IPS DF 19.7 (cell line): ENCODE results near the gene STXBP1.
"Not testable (repeated sequence)": the region's sequence is repeated elsewhere in the genome, so short reads cannot be mapped to it uniquely, and the experiment has no call there.

Source experiments
- DNase-seq: peaks from one replicate; pipeline ENCODE4 v3.0.0-alpha.2; 2013; ENCODE audit warnings: low read depth, low spot score

Gene STXBP1

DNA sequence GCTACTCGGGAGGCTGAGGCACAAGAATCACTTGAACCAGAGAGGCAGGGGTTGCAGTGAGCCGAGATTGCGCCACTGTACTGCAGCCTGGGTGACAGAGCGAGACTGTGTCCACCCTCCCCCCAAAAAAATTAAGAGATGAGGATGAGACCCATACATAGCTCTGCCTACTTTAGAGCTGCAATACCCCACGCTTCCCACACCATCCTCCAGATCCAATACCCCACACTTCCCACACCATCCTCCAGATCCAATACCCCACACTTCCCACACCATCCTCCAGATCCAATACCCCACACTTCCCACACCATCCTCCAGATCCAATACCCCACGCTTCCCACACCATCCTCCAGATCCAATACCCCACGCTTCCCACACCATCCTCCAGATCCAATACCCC lies 34.9 kb upstream of the STXBP1 start:
- not testable (repeated sequence) for DNase-seq

DNA sequence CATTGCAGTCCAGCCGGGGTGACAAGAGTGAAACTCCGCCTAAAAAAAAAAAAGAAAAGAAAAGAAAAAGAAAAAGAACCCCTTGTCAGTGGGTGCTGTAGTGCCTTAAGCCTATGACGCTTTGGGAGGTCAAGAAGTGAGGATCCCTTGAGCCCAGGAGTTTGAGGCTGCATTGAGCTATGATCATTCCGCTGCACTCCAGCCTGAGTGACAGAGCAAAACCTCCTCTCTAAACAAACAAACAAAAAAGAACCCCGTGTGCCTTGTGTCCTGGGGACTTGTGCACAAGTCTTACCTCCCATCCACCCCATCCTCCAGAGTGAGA lies 33.5 kb upstream of the STXBP1 start:
- no peak for DNase-seq

DNA sequence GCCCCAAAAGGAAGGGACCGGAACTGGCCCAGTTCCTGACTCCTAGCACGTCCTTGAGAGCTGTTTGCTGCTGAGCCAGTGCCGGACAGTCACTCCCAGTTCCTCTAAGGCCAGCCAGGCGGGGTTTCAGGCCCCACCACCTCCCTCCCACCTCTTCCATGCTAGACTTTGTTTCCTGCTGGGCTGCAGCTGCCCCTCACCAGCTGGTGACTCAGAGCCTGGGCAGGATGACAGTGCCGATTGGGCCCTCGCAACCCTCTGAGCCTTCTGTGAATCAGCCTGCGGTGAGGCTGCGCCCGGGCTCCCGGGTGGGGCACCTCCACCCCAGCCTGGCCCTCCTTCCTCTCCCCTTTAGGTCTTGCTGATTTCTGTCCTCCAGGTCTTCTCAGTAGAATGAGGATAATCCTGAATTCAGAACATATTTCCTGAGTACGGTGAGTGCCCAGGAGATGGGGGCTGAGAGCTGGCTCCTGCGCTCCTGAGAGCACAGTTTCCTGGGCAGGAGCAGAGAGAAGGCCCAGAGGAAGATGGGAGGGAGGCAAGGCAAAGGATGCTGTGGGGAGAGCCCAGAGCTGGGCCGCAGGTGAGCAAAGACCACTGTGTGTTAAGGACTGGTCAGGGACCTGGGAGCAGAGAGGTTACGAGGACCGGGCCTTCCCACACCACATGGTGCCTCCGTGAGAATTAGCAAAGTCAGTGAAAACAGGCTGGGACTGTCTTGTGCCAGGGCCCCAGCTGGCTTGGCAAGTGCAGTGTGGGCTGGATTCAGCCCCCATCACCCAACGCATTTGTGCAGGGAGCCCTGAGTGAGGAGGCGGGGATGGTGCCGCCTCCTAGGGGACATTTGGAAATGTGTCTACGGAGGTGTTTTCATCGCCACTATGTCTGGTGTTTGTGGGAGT lies 32.9 kb upstream of the STXBP1 start:
- no peak for DNase-seq

DNA sequence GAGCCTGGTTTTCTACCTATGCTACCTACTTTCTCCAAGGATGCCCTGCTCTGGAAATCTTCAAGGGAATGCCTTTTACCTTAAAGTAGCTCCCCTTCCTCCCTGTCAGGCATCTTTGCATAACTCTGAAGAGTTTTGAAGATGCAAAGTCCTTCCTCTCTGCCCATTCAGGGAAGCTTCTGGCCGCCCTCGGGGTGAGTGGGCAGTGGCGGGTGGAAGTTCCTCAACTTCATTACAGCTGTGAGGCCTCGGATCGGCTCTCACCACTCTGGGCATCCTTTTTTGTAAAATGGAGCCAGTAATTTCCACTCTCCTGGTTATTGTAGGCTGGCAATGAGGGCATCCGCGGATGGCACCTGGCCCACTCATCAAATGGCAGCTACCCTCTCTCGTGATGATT lies 31.7 kb upstream of the STXBP1 start:
- no peak for DNase-seq

DNA sequence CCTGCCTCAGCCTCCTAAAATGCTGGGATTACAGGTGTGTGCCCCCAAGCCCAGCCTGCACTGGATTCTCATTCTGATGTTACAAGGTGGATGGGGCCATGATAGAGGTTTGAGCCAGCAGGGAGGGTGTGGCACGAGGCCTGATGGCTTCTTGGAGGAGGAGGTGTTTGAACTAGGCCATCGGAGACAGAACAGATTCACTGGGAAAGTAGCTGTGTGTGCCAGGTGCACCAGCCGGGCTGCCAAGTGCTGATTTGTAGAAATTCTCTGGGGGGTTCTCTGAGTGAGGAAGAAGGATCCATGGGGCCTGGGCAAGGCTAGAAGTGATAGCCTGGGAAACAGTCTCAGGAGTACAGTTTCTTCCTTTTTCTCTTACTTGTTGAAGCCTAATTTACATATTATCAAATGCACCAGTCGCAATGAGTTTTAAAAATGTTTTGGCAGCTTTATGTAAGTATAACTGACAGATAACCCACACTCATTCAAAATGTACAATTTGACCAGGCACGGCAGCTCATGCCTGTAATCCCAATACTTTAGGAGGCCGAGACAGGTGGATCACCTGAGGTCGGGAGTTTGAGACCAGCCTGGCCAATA lies 31.1 kb upstream of the STXBP1 start:
- DNase-seq: no peak

DNA sequence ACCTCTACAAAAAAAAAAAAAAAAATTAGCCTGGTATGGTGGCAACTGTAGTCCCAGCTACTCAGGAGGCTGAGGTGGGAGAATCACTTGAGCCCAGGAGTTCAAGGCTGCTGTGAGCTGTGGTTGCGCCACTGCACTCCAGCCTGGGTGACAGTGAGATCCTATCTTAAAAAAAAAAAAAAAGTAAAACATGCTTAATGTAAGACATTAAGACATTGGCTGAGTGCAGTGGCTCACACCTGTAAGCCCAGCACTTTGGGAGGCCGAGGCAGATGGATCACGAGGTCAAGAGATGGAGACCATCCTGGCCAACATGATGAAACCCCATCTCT lies 27.6 kb upstream of the STXBP1 start:
- not testable (repeated sequence) for DNase-seq

DNA sequence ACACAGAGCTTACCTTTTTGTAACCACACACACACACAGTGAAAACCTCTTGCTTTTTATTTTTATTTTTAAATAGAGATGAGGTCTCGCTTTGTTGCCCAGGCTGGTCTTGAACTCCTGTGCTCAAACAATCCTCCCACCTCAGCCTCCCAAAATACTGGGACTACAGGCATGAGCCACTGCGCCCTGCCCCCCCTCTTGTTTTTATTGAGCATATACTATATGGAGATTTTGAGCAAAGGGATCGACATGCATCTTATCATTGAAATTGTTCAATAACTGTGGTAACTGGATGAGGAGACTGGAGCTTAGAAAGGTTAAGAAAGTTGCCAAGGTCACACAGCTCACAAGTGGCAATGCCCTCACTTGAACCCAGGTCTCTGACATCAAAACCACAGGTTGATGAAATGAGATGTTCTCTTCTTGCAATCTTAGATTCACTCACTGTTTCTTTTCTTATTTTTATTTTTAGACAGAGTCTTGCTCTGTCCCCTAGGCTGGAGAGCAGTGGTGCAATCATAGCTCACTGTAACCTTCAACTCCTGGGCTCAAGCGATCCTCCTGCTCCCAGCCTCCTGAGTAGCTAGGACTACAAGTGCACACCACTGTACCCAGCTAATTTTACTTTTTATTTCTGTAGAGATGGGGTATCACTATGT lies 26.8 kb upstream of the STXBP1 start:
- DNase-seq: no peak

DNA sequence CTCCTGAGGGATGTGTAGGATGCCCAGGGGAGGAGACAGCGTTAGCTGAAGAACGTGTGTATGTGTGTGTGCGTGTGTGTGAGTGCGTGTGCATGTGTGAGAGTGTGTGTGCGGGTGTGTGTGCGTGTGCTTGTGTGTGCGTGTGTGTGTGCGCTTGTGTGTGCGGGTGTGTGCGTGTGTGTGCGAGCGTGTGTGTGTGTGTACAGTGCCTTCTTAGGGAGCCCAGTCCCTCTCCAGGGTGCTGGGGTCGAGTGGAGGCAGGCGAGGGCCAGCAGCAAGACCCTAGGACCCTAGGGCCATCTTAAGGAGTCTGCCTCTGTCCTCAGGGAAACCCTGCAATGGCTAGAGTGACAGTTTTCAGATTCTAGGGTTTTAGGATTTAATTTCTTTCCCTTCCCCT lies 26.0 kb upstream of the STXBP1 start:
- no peak for DNase-seq

DNA sequence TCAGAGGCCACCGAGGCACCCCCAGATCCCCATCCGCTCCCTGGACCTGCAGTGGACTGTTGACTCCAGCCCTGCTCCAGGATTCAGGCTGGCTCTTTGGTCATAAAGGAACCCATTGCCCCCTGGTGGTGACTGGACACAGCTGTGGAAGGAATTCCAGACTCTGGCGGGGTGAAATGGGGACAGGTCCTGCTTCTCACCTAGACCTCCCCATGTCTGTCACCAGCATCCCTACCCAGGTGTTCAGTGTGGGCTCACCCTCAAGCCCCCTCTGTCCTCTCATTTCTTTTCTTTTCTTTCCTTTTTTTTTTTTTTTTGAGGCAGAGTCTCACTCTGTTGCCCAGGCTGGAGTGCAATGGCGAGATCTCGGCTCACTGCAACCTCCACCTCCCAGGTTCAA lies 25.5 kb upstream of the STXBP1 start:
- no peak for DNase-seq

DNA sequence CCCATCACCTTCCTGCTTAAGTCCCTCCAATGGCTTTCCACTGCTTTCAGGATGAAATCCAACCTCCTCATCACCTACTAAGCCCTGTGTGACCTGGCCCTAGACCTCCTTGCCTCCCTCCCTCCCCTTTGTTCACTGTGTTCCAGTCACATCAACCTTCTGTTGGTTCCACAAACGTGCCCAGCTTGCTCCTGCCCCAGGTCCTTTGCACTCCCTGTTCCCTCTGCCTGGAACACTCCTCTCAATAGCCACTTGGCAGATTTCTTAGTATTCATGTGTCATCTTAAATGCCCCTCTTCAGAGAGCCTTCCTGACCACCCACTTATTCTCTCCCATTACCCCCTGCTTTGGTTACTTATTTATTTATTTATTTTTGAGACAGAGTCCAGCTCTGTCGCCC lies 24.1 kb upstream of the STXBP1 start:
- no peak for DNase-seq

DNA sequence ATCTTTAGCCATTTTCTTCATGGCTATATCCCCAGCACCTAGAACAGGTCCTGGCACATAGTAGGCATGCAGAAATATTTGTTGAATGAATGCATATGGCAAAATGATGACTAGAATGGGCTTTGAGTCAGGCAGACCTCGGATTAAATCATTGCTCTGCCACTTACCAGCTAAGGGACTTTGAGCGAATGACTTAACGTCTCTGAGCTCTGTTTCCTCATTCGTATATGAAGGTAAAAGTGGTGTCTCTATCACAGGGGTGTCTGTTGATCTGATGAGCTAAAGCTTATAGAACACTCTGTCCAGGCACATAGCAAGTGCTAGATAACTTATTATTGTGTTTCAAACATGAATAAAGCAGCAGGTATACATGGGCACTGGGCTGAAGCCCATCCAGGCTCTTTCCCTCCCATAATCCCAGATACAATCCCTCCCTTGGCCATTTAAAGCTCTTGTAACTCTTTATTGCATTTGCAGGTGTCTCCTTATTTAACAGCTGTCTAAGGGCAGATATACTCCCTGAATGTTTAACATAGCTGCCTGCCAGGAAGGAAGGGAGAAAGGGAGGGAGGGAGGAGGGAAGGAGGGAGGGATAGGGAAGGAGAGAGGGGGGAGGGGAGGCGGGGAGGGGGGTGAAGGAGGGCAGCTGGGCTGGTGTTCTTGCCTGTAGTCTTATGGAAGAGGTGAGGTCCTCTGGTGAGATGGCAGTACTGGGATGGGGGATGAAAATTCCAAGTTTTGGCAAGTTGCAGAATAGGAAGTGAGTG lies 23.2 kb upstream of the STXBP1 start:
- DNase-seq: no peak

DNA sequence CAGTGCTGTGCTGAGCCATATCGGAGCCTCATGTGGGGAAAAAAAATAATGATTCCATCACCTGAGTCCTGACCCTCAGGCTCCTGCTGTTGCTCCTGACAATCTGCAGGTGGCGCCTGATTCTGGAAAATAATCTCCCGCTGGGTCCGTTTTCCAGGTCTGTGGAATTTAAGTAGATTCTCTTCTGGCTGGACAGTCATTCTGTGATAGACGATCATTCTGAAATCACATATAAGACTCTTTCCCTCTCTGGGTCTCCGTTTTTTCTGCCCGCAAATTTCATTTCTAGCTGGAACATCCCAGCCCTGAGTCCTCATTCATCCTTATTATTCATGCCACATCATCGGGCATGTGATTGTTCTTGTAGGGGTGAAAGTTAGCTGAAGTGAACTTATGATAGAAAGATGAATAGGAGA lies 22.1 kb upstream of the STXBP1 start:
- no peak for DNase-seq

DNA sequence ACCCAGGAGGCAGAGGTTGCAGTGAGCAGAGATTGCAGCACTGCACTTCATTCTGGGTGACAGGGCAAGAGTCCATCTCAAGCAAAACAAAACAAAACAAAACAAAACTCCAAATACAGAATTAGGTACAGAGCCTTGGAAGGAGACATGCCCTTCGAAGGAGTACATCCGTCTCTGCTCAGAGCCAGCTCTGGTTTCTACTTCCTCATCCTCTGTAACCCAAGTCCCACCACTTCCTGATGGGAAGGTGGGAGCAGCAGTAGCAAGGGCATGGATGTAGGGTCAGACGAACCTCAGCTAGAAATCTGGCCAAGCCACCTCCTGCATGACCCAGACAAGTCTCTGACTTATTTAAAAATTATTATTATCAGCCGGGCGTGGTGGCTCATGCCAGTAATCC lies 16.5 kb upstream of the STXBP1 start:
- no peak for DNase-seq

DNA sequence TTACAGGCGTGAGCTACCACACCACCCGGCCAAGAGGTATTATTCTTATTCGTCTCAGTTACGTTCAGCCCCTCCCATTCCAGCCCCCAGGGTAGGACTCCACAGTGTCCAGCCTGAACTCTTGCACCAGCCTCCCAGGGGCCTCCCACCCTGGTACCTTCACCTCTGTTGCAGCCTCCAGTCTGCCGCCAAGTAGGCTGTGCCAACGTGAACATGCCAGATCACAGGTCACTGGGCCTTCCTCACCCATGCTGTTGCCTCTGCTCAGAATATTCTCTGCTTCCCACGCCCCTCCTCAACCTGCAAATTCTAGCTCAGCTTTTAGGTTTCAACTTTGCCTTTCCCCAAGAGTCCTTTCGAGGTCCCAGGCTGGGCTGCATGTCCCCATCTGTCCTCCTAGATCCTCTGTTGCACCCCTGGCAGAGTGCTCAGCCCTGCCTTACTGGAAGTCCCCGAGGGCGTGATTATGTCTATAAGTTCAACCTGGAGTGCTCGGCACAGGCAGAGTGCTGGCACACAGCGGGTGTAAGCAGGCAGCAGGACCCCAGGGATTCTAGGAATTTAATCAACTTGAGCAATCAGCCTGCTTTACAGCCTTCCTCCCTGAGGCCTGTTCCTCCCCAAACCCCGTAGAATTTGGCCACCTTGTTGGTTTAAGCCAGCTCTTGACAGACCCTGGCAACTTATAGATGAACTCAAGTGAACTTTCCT lies 13.1 kb upstream of the STXBP1 start:
- DNase-seq: no peak

DNA sequence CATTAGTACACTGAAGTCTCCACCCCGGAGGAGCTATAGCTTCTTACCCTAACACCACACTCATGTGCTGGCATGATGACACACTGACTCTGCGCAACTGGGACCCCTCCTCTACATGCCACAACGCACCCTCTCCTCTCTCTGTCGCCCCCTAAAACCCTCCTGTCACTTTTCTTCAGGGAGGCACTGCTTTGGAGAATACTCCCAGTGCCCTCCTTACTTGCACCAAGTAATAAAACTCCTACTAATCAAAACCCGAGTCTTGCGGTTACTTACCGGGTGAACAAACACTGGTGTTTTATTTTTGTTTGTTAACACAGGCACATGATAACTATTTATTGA lies 12.6 kb upstream of the STXBP1 start:
- no peak for DNase-seq

DNA sequence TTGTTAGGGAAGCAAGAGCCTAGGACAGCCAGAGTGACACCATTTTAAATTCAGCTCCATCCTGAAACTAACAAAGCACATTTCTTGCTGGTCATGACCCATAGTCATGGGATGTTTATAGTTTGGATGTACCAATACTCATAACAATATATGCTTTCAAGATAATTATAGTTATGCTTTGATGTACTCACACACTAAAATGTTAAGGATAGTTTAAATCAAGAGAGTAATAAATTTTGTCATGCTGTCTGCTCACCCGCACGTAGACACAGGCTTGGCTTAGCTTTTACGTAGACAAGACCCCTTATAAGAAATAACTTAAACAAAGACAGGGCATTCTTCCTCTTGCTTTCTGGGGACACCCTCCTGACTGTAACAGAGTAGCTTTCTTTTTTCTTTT lies 8.9 kb upstream of the STXBP1 start:
- DNase-seq: no peak

DNA sequence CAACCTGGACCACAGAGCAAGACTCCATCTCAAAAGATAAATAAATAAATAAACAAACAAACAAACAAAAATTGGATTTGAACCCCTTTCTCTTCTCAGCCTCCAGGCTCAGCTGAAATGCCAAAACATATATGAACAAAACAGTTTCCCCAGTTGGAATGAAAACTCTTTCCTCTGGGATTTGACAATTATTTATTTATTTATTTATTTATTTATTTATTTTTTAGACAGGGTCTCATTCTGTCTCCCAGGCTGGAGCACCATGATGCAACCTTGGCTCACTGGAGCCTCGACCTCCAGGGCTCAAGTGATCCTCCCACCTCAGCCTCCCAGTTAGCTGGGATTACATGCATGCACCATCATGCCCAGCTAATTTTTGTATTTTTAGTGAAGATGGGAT lies 6.0 kb upstream of the STXBP1 start:
- DNase-seq: no peak

DNA sequence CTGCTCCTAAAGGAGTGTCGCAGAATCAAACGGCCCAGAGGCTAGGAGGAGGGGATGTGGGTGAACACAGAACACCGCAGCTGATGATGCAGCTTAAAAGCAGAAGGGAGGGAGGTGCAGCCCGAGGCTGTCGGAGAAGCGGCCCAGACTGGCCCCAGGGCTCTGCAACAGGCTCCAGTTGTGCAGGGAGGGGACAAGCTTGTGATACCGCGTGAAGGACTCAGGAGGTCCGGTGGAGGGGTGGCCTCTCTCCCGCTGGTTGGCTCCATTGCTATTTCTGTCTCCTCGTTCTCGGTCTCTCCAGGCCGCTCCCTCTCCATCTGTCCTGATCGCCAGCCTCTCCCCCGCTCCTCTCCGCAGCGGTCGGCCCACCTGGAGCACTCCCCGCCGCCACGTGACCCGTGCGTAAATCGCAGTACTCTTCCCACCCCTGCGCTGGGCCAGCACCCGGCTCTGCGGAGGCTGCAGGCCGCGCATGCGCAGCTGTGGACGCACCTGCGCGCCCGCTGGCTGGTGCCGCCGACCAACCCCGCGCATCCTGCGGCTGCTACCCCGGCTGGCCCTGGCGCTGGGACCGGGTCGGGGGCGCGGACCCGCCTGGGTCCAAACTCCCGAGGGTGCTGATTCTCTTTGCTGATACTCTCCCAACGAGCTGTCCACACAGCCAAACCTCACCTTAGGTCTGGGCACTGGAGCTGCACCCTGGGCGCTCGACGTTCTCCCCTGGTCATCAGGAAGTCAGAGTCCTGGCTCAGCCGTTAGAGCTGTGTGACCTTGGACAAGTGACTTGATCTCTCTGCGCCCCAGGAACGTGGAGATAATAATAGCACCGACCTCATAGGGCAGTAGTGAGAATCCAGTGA lies 3.7 kb upstream of the STXBP1 start:
- DNase-seq: no peak

DNA sequence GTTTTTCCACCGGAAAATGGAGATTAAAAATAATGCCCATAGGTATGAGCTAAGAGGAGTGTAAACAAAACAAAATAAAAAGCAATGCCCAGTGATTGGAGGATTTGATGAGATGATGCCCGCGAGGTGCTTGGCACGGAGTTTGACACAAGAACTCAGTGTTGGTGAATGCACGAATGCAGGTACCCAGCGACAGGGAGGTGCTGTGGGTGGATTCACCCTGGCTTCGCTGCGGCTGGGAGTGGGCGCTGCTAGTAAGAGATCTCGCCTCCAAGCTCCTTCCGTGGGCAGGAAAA lies 526 bp upstream of the STXBP1 start:
- DNase-seq: no peak

DNA sequence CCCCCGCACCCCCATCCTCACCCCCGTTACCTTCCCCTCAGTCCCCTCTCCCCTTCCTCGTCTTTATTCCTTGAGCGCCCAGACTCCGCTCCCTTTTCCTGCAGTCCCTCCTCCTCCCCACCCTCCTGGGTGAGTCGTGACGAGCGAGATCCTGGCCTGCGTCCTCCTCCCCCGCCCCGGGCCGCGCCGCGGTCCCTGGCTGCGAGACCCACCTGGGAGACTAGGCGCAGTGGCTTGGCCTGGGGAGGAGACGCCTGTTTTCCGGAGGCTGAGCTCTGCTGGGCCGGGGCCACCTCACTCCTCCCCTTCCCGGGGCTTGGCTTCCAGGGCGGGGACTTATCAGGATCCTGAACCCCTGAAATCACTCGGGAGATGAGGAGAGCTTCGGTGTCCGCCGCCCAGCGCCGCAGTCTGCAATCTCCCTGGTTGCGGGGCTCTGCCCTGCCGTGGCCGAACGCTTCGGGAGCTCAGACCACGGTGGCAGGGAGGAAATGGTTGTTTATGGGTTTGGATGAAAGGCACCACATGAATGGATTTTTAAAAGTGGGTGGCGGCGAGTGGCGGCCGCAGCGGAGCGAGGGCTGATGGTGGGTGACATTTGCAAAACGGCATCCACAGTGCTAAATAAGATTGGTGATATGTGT lies 984 bp downstream of the STXBP1 start:
- no peak for DNase-seq

DNA sequence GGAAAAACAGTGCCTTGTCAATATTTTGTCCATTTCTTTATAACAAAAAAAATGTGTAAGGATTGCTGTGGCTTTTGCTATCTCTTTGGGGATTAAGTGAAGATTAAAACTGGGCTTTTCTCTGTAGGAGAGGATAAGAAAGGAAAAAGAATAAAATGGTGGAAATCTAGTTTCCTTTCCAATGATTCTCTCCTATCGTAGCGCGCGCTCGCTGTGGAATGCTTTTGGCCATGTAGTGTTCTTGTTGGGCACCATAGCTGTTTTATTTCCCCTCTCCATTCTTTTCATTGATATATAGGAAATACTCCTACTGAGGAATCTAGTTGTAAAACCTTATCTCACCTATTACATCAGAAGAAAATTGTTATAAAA lies 1.5 kb downstream of the STXBP1 start:
- no peak for DNase-seq
